Right lung (tissue), 5 donors: ENCODE results near the gene RAB10. TPM values are rescaled to one million over a fixed set of nuclear protein-coding genes. Genes with fewer than 3 reads are reported as not detected.
"Not testable (repeated sequence)": the region's sequence is repeated elsewhere in the genome, so short reads cannot be mapped to it uniquely, and the experiment has no call there.

Source experiments
- DNase-seq, 2 donors: peaks; one replicate each; pipeline ENCODE4 v3.0.0-alpha.2; 2013
- polyA plus RNA-seq, 5 donors: library from polyadenylated mRNA; unstranded; fragments of 120-200 nt; gene quantifications; one replicate each; pipeline versions ENCODE4 v1.2.1 to v1.2.3, GENCODE V29; 2013; ENCODE audit warnings: inconsistent platforms in 1 of 5, low replicate concordance in 1 of 5; ENCODE audit not compliant: insufficient read length in 5 of 5, insufficient read depth in 1 of 5

The RAB10 gene
- polyA plus RNA-seq, 5 donors: 88.4 to 146 (median 122) TPM

DNA sequence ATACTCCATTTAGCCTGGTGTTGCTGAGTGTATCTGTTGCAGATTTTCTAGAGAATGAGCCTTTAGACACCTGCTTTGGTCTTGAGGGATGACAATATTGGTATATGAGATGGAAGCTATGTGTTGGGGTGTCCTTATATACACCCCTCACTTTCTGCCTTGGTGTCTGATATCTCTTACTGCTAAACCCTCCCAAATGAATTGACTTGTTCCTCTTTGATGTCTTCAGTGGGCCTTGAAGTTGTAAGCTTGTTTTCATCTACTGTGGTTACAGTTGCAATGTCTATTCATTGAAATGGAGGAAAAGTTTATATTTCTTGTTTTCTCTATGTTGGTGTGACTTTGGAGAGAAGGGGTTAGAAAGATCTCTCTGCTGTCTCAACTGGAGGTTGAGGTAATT lies 18.9 kb downstream of the RAB10 start:
- DNase-seq: no peak

DNA sequence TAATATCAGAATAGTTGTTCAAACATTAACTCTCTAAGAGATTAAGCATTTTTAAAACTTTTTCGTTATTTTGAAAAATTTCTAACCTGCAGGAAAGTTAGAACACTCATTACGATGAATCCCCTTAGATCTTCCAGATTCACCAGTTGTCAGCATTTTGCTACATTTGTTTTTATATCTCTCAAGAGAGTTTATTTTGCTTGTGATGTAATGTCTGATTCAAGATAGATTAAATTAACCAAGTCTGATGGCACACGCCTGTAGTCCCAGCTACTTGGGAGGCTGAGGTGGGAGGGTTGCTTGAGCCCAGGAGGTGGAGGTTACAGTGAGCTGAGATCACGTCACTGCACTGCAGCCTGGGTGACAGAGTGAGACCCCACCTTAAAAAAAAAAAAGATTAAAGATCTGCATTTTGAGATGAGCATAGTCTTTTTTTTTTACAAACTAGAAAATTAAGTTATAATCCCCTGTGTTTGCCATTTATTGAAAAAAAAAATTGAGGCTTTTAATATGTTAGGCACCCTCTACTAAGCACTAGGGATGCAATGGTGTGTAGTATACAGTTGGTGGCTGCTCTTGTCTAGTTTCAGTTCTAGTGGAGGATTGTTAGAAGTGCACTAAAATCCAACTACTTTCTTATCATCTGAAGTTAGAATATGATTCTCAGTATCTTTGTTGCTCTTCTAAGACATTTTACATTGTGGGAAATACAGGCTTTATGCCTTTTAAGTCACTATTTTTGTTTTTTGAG lies 20.9 kb downstream of the RAB10 start:
- no peak for DNase-seq

DNA sequence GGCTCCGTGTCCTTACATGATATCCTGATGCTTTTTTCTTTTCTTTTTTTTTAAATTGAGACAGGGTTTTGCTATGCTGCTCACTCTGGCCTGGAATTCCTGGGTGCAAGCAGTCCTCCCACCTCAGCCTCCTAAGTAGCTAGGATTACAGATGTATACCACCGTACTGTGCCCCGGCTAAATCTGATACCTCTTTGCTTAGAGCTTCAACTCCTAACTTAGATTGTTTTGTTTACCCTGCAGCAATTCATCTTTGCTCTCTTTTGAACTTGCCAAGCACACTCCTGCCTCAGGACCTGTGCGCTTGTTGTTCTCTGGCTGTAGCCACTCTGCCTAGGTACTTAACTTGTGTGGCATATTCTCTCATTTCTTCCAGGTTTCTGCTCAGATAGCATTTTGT lies 24.5 kb downstream of the RAB10 start:
- no peak for DNase-seq

DNA sequence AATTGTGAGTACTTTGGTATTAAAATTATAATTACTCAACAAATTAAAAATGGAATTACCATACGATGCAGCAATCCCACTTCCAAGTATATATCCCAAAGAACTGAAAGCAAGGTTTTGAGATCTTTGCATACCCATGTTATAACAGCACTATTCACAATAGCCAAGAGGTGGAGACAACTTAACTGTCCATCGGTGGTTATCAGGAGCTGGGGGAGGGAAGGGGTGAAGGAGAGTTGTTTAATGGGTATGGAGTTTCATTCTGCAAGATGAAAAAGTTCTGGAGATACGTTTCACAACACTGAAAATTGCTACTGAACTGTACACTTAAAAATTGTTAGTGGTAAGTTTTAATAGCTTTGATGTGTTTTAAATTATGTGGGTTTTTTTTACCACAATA lies 25.7 kb downstream of the RAB10 start:
- no peak for DNase-seq

DNA sequence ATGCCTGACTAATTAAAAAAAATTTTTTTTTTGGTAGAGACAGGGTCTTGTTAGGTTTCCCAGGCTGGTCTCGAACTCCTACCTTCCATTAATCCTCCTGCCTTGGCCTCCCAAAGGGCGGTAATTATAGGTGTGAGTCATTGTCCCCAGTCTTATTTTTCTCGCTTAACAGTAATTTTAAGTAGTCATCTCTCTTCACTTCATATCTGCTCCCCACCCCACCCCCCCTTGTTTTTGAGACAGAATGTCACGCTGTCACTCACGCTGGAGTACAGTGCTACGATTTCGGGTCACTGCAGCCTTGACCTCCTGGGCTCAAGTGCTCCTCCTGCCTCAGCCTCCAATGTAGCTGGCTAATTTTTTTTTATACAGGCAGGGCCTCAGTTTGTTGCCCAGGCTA lies 27.7 kb downstream of the RAB10 start:
- no peak for DNase-seq

DNA sequence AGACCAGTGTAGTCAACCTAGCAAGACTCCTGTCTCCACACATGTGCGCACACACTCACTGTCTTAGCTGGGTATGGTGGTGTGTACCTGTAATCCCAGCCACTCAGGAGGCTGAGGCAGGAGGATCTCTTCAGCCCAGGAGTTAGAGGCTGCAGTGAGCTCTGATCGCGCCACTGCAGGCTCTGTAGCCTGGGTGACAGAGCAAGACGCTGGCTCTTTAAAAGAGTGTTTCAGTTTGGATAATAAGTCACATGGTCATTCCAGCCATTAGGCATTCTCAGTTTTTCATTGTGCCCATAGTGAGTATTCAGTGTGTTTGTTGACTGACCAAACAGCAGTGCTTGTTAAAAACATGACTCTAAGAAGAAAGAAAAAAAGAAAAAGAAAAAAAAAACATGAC lies 31.0 kb downstream of the RAB10 start:
- DNase-seq: no peak

DNA sequence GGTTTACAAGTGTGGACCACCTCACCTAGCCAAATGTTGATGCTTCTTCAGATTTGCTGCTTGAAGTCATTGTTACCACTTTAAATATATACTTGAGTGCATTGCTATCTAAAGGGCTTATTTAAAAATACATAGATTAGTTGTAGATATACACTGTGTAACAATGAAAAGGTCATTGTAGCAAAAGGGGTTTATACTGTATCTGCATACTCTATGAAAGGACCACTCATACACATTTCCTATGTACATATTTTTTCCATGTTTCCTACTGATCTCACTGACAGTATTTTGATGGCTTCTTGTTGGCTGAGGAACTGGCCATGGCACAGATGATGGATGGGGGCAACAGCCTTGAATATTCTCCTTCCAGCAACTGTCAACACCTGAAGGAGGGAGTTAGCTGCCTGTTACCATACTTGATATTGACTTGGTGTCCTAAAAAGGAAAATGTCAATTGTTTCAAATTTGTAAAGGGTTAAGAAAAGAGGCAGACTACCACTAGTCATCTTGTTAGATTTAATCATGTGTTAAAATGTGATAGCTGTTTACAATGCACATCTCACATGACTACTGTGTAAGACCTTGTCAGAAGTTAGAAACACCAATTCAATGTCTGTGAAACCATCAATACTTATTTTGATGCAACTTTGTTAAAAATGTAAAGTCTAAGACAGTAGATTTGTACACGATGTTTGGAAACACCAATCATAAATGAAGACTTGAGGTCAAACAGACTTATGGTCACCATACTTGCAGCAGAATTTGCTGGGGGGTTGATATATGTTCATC lies 33.5 kb downstream of the RAB10 start:
- no peak for DNase-seq

DNA sequence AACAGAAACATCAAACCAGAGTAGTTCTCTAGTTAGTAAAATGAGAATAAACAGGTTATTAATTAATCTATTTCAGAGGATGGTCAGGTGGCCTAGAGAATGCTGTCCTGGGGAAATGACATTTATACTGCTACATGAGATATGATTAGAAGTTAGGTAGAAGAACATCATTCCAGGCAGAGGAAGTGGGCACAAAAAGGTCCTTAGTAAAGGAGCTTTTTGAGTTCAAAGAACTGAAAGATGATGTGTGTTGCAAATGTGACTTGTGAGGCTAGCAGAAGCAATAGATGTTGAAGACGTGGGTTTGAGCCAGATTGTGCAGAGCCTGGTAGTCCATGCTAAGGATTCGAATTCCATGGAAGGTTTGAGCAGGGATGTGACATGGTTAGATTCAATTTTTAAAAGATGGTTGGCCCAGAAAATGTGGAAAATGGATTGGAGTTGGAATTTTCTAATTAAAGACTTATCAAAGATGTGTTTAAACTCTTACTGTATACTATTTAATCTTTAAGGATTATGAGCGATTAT lies 34.2 kb downstream of the RAB10 start:
- no peak for DNase-seq

DNA sequence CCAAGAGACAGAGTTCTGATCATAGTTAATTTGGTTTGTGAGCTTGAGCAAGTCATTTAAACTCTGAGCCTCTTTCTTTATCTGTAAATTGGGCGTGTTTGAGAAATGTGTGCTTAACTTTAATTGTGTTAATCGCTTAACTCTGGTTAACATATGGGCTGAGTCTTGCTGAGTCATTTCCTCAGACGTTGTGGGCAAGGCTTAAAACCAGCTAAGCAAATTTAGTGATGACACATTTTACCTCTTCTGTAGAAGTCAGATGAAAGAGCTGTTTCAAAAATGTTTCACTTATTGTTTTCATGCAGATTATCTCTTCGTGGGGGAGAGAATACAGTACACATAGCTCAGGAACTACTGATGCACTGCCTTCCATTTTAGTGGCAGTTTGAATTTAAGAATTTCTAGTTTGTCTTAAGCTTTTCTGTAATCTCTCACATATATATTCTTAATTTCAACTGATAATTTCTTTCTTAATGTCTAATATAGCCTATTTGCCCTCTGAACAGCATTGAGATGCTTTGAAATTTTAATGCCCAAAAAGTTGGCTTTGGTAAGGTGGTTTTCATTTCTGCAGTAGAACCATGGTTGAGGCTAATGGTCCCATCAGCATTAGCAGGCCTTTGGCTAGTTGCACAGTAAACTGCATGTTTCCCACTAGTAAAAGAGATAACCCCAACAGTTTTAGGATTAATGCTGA lies 34.9 kb downstream of the RAB10 start:
- DNase-seq: no peak

DNA sequence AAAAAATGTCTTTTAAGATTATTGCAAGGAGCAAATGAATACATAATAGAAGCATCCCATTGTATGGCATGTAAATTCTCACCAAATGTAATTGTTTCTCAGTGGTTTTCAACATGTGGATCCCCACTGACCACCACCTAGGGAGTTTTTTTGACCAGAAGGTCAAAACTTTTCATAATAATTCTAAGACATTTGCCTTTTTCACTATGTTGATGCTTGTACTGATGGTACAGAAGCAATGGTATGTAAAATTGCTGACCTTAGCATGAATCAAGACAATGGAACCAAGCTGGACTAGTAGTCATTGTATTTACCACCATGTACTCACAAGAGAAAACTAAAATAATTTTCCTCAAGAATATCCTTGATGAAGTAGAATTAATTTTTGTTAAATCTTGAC lies 36.8 kb downstream of the RAB10 start:
- no peak for DNase-seq

DNA sequence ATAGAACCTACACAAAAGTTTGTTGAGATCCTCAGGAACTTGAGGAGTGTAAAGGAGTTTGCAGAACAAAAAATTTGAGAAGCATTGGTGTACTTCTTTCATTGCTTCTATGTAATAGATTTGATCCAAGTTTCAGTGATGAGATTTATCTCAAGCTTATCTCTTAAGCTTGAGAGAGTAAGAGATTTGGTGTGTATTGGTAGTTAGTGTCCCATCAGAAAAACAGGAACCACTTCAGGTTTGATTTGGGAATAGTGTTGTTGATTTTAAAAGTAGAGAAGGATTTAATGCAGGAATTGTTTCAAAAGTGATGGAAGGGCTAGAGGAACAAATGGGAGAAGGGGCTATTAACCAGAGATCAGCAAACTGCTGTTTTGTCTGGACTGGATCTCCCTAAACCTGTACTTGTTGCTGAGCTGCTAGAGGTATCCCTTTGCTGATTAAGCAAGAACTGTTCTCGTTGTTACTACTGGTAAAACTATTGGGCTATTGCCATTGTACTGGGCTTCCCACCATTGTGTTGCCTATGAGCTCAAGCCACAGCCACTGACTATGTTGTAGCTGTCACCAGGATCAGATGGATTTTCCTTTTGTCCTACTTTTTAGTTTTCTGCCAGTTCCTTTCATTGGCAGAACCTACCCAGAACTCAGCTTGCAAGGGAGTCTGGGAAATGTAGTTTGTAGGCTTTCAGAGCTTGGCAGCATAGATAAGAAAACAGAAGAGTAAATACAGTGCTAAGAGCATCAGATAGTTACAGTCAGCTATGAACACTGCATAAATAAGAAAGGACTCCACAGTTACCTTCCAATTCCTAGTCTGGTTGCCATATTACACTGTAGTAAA lies 39.3 kb downstream of the RAB10 start:
- DNase-seq: no peak

DNA sequence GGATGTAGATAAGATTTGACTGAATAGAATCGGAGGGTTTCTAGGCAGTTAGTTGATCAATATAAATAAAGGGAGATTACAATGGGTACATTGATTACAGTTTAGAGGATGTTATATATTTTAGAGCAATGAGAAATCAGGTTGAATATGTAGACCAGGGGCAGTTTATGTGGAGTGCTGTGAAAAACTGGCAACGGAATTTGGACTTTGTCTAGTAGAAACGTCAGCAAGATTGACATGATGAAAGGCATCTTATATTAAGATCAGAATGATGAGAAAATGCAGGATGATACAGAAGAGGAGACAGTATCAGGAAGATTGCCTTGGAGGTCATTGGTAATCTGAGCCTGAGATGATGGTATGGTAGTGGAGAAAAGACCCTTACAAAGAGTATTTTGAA lies 39.9 kb downstream of the RAB10 start:
- no peak for DNase-seq

DNA sequence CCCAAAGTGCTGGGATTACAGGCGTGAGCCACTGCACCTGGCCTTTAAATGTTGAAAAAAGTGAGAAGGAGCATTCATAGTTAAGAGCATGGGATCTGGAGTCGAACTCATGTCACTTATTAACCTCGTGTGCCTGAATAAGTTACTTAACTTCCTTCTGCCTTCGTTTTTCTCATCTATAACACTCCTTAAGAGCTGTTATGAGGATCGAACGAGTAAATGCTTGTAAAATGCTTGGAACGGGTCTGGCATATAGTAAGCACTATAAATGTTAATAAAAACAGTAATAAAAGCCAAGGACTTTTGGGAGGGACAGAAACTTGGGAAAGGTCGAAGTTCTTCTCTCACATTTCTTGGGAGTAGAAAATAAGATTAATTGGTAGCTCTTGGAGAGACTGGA lies 40.8 kb downstream of the RAB10 start:
- no peak for DNase-seq

DNA sequence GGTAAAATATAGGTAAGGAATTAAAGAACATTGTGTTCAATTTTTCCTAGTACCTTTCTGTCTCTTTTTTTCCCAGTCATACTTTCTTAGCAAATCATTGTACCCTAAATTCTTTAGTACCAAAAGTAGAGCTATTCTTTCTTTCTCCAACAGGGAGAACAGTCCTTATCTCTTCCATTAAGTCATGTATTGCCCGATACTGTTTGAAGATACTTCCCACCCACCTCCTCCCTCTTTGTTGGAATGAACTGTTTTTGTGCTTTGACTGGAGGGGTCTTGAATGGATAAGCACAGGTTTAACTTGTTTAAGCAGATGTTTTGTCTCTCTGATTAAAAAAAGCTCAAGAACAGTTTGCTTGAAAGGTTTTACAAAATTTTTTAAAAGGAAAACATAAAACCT lies 41.3 kb downstream of the RAB10 start:
- no peak for DNase-seq

DNA sequence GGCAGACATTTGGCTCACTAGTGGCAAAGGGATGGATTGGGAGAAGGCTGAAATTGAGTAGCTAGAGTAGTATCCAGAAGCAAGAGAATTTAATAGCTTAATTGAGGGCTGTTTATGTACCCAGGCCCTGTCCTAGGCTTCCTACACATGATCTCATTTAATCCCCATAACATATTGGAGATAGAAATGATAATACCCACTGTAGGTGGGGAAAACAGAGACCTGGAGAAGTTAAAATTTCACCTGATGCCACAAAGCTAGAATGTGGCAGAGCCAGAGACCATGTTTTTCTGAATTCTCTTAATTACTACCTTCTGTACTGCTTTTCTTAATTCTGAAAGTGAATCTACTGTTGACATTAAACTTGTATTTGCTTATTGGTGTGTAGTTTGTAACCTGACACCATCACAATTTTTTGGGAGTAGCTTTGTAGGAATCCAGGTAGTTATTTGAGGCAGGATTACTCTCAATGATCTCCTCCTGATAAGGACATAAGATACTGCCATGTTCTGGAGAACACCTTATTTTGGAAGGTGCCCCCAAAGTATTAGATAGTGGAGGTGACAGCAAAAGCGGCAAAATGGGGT lies 42.2 kb downstream of the RAB10 start:
- no peak for DNase-seq

DNA sequence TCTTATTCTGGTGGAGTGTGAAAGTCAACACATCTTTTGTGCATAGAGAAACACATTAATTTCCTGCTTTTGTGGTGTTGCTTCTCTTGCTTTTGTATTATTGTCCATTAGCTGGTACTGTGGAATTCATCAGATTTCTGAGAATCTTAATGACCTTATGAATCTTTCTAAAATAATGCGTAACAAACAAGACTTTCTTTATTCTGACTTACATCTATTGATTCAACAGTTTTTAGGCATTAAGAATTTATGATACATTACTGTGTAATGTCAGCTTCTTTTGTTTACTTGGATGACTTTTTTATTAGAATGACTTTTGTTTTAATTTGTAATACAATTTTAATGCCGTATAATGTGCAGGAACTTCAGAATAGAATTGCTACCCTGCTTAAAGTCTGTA lies 43.4 kb downstream of the RAB10 start:
- DNase-seq: no peak

DNA sequence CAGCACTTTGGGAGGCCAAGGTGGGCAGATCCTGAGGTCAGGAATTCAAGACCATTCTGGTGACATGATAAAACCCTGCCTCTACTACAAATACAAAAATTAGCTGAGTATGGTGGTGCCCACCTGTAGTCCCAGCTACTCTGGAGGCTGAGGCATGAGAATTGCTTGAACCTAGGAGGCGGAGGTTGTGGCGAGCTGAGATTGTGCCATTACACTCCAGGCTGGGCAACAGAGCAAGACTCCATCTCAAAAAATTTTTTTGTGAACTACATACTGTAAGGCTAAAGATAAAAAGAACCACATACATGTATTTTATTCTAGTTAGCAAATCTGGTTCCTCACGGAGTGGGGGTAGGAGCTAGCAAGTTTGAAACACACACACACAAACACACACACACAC lies 45.1 kb downstream of the RAB10 start:
- no peak for DNase-seq

DNA sequence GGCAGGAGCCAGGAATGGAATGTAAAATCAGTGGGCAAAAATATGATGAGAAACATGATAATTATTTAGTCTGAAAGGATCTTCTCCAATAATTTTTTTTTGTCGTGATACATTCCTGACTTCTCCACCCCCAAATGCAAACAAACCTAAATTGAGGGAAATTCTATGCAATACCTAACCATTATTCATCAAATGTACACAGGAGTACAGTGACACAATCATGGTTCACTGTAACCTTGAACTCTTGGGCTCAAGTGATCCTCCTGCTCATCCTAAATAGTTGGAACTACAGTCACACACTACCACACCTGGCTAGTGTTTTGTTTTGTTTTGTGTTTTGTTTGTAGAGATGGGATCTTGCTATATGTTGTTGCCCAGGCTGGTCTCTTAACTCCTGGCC lies 46.5 kb downstream of the RAB10 start:
- no peak for DNase-seq

DNA sequence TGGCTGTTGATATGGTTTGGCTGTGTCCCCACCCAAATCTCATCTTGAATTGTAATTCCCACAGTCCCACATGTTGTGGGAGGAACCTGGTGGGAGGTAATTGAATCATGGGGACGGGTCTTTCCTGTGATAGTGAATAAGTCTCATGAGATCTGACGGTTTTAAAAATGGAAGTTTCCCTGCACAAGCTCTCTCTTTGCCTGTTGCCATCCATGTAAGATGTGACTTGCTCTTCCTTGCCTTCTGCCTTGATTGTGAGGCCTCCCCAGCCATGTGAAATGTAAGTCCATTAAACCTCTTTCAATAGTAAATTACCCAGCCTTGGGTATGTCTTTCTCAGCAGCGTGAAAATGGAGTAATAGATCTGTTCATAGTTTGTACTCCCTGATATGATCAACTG lies 47.0 kb downstream of the RAB10 start:
- not testable (repeated sequence) for DNase-seq

DNA sequence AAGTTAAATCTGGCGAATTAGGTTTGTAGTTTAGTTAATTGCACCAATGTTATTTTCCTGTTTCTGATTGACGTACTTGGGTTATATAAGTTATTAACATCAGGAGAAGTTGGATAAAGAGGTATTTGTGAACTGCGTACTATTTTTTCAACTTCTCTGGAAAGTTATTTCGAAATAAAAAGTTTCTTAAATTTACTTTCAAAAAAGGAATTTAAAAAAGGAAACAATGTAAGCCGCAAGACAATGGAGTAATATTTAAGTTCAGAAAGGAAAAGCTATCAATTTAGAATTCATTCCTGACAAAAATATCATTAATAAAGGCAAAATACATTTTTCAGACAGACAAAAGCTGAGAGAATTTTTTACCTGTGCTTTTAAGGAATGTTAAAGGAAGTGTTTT lies 47.7 kb downstream of the RAB10 start:
- DNase-seq: no peak

DNA sequence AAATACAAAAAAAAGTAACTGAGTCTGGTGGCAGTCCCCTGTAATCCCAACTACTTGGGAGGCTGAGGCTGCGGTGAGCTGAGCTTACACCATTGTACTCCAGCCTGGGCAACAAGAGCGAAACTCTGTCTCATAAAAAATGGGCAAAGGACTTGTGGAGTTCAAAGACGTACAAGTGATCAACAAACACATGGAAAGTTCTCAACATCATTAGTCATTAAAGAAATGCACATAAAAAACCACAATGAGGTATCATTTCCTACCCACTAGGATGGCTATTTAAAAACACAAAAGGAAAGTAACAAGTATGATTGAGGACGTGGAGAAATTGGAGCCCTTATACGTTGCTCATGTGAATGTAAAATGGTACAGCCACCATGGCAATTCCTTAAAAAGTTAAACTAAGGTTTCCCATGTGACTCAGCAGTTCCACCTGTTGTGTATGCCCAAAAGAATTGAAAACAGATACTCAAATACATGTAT lies 52.3 kb downstream of the RAB10 start:
- DNase-seq: no peak
